Bronchial epithelial cell (primary cell): ENCODE measurements around the gene PMVK. TPM values are rescaled to one million over a fixed set of nuclear protein-coding genes. Genes with fewer than 3 reads are reported as not detected.

Source experiments
- DNase-seq: peaks from one replicate; pipeline ENCODE4 v3.0.0-alpha.2; 2010; ENCODE audit warnings: low read depth
- FAIRE-seq: peaks from 2 replicates; lab custom pipeline; 2011; peaks lifted over from hg19 to GRCh38; lab: Jason Lieb, UNC
- H3K27me3 ChIP-seq: 2 replicates; pipeline ENCODE4 v1.5.1; 2011; ENCODE audit warnings: low read length; ENCODE audit not compliant: control insufficient read depth, insufficient read depth
- H3K36me3 ChIP-seq: 2 replicates; pipeline ENCODE4 v1.5.1; 2011; ENCODE audit warnings: low read length; ENCODE audit not compliant: control insufficient read depth, insufficient read depth
- H3K4me3 ChIP-seq: 2 replicates; pipeline ENCODE4 v1.5.1; 2011; ENCODE audit warnings: mild to moderate bottlenecking, low read depth, low read length, control low read depth
- CTCF ChIP-seq: IDR thresholded peaks from 2 replicates; pipeline ENCODE4 v1.5.1; 2011; ENCODE audit warnings: mild to moderate bottlenecking, moderate library complexity, low read length, control low read depth, inconsistent platforms; ENCODE audit not compliant: insufficient read depth, severe bottlenecking
- total RNA-seq: library from RNA; depleted of rRNA; stranded (reverse); fragments of >200 nt; gene quantifications from 2 replicates; pipeline ENCODE4 v1.2.1, GENCODE V29; 2014

The PMVK gene
- total RNA-seq, 1 donor from 2014 or later: 11.3 TPM

GRCh38 chr1:154955039-154955717 is 18.7 kb upstream of the PMVK start:
- Histone ChIP-seq H3K36me3 (peaks cover 2% of the 10 kb centered on the region), H3K4me3 (peak overlapping the region; percentile 49), H3K27me3 (no peaks in the 10 kb centered on the region)
- no peak for TF ChIP-seq CTCF
- DNase-seq (peak; percentile 32), FAIRE-seq (no peak)

- TF ChIP-seq CTCF: no peak
- H3K36me3 ChIP-seq: peaks cover 2% of the 10 kb centered on the region
- no peak for FAIRE-seq
- H3K27me3 ChIP-seq: no peaks in the 10 kb centered on the region
- DNase-seq: no peak
- no peak overlapping the region for H3K4me3 ChIP-seq
Observed at GRCh38 chr1:154954541-154954940, 18.0 kb upstream of the PMVK start.

GRCh38 chr1:154953611-154954038 is 17.1 kb upstream of the PMVK start:
- DNase-seq (no peak), FAIRE-seq (no peak)
- Histone ChIP-seq H3K4me3 (no peak overlapping the region), H3K27me3 (no peaks in the 10 kb centered on the region), H3K36me3 (no peaks in the 10 kb centered on the region)
- TF ChIP-seq CTCF: no peak

GRCh38 chr1:154952664-154953063 is 16.1 kb upstream of the PMVK start:
- TF ChIP-seq CTCF: no peak
- Histone ChIP-seq H3K4me3 (no peak overlapping the region), H3K27me3 (no peaks in the 10 kb centered on the region), H3K36me3 (no peaks in the 10 kb centered on the region)
- DNase-seq (no peak), FAIRE-seq (no peak)

- H3K36me3 ChIP-seq: no peaks in the 10 kb centered on the region
- FAIRE-seq (no peak), DNase-seq (no peak)
- H3K27me3 ChIP-seq: no peaks in the 10 kb centered on the region
- no peak for TF ChIP-seq CTCF
- no peak overlapping the region for H3K4me3 ChIP-seq
Observed at GRCh38 chr1:154951901-154952657, 15.6 kb upstream of the PMVK start.
